ENCODE measurements around the gene HEXIM1. TPM values are rescaled to one million over a fixed set of nuclear protein-coding genes. Genes with fewer than 3 reads are reported as not detected.
A peak's percentile ranks its signal among the peaks of the same experiment; 100 is the strongest.

HEXIM1 gene, protein sequence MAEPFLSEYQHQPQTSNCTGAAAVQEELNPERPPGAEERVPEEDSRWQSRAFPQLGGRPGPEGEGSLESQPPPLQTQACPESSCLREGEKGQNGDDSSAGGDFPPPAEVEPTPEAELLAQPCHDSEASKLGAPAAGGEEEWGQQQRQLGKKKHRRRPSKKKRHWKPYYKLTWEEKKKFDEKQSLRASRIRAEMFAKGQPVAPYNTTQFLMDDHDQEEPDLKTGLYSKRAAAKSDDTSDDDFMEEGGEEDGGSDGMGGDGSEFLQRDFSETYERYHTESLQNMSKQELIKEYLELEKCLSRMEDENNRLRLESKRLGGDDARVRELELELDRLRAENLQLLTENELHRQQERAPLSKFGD
- 21.0 and 28.4 TPM in 2 replicates for total RNA-seq
- polyA plus RNA-seq (2012), result 36.2 TPM

DNA sequence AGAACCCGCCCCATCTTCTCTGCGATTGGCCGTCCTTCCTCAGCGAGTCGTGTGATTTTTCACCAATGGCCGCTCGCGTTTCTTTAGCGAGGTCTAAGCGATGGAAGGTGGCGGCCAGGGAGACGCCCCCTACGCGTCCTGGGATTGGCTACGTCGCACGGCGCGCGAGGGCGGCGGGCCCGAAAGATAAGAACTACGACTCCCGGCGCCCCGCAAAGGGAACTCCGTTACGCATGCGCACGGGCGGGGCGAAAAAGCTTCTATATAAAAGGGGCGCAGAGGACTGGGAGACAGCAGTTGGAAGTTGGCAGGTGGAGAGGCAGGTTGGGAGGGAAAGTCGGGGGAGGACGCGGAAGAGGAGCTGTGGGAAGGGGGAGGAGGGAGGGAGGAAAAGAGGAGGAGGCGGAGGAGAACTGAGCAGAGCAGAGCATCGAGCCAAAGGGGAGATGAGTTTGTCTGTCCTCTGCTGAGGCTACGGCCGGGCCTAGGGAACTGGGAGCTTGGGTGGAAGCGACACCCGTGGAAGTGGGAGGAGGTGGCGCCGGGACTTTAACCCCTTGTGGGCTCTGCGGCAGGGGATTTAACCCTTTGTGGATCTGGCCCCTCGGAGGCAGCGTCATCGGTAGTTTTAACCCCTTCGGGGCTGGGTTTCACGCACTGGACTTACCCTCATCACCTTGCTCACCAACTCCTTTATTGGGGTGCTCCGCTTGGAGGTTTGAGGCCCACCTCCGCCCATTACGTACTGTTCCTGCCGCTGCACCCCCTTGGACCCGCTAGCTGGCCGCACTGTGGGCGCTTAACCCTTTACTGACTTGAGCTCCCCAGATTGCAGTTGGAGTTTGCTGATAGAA lies at the start of gene HEXIM1:
Gene HEXIM1, plus strand, starts transcription at position 293 of the 854 bp plus-strand sequence. CDS start 716 bp downstream, outside the sequence.
- DNase-seq (ENCODE audit: low read depth), result peak; percentile 100

DNA sequence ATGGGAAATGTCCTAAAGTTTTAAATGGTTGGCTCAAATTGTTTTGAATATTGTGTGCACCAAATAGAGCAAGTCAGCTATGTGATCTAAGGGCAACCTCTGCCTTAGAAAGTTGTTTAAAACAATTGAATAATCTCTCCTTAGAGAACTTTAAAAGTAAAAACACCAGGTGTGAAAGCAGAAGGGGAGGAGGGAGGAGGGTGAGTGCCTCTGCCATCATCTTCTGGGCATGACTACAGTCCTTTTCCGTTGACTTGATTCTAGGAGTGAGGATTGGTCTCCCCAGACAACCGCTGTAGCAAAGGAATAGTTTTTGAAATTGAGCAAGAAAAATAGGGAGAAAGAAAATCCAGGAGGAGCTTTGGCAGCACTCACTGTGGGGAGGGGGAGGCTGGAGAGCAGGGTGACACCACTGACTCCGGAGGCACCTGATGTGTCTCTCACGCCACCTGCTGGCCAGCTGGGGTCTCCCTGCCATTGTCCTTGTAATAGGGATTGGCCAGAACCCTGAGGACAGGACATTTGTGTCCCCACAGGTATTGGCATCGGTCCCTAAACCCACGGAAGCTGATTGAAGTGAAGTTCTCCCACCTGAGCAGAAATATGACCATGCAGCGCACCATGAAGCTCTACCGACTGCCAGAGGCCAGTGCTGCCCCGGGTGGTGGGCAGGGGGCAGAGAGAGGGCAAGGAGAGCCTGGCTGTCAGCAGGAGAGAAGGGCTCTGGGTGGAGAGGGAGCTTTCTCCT lies 49.2 kb upstream of the HEXIM1 start:
- DNase-seq (ENCODE audit: low read depth), result peak; percentile 83

DNA sequence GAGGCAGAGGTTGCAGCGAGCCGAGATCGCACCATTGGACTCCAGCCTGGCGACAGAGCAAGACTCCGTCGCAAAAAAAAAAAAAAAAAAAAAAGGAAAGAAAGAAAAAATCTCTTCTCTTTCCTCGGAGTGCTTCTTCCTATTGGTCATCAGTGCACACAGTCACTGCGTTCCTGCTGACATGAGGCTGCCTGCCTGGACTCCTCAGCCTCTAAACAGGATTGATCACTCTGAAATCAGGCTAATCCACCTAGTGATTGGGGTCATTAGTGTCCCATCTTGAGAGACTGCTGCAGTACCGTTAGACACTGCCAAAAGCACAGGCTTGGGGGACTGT lies 46.8 kb upstream of the HEXIM1 start:
- DNase-seq (ENCODE audit: low read depth), result no peak

DNA sequence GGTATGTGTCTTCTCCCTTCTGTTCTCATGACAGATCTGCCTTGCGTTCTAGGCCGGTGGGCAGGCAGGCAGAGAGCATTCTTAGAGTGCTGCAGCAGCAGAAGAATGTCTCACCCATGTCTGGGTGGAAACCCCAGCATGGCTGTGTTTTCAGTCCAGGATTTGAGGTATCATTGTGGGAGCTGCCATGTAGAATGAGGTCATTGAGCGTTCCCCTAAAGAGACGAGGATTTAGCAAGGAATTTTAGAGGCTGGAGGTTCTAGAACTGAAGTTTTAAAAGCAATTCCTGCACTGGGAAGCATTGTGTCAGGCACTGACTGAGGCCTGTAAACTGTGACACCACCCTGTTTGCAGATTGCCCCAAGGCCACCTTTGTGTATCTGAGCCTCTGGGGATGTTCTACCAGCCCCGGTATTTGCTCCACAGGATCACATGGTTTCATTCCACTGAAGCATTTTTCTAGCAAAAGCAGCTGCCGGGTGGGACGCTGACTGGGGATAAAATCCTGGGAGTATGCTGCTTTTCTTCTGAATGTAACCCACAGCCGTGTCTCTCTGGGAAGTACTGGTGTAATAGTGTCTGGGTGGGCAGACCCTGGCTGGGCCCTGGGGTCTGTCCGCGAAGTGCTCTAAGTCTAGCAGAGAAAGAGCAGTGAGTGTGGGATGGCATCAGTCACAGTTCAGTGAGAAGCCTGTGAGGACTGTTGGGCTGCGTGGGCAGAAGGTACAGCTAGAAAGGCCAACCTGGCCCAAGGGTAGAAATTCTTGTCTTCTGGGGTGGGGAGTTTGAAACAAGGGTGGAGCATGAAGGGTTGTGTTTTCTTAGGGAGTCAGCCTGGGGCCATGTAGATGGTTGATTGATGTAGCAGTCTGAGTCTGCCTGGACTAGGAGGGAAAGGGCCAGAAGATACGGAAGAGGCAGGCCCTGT lies 46.1 kb upstream of the HEXIM1 start:
- DNase-seq (ENCODE audit: low read depth), result peak; percentile 51

DNA sequence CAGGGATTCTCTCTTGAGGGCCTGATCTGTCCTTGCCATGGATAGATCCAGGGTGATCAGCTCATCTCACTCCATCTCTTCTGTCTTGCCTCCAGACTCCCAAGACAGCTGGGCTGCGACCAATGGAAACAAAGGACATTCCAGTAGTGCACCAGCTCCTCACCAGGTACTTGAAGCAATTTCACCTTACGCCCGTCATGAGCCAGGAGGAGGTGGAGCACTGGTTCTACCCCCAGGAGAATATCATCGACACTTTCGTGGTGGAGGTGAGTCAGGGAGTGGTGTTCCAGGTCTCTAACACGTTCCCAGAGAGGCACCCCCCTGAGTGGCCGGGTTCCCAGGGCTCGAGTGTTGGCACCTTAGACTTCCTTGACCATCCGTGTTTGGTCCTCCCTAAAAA lies 45.4 kb upstream of the HEXIM1 start:
- no peak for DNase-seq (ENCODE audit: low read depth)

DNA sequence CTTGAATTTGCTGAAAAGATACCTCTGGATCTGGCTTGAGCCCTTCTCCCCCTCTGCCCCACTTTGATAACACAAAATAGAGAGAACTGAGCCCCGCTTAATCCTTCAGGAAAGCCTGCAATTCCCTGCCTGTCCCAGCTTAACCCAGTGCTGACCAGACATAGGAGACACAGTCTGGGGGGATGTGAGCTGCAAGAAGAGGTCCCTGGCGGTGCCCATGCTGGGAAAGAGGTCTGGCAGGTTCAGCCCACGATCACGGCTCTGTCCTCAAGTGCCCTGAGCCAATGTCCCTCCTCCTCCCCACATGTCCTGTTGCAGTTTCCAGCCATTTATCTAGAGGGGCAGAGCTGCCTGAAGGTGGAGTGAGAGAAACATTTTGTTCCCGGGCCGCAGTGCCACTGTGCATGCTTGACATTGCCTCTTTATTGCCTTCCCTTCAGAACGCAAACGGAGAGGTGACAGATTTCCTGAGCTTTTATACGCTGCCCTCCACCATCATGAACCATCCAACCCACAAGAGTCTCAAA lies 44.9 kb upstream of the HEXIM1 start:
- DNase-seq (ENCODE audit: low read depth), result no peak

DNA sequence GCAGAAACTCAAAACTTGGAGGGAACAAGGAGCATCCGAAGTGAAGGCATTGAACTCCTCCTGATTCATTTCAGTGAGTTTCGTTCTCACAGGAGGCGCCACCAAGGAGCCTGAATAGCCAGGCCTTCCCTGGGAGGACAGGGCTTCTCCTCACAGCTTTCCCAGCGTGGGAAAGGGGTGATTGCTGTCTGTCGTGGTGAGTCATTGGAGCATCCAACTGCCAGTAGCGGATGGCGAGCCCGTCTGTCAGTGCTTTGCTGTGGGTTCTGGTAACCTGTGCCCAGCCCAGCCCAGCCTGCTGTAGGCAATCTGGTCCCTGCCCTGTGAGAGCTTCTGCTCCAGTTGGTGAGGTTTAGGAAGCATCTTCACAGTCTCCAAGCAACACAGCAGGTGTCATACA lies 44.2 kb upstream of the HEXIM1 start:
- no peak for DNase-seq (ENCODE audit: low read depth)

DNA sequence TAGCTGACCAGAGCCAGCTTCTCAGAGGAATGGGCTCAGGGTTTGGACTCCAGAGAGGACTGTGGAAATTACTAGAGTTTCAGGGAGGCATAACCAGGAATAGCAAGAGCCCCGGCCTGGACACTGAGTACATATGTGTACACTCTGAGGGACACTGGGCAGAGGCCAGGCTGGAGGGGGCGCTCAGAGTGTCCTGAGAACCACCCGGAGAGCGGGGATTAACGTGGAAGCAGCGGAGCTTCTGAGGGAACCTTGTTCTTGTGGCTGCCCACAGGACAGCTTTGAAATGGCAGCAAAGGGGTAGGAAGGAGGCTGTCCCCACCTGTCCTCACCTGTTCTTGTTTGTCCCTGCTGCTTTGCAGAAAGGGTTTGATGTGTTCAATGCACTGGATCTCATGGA lies 43.8 kb upstream of the HEXIM1 start:
- no peak for DNase-seq (ENCODE audit: low read depth)

DNA sequence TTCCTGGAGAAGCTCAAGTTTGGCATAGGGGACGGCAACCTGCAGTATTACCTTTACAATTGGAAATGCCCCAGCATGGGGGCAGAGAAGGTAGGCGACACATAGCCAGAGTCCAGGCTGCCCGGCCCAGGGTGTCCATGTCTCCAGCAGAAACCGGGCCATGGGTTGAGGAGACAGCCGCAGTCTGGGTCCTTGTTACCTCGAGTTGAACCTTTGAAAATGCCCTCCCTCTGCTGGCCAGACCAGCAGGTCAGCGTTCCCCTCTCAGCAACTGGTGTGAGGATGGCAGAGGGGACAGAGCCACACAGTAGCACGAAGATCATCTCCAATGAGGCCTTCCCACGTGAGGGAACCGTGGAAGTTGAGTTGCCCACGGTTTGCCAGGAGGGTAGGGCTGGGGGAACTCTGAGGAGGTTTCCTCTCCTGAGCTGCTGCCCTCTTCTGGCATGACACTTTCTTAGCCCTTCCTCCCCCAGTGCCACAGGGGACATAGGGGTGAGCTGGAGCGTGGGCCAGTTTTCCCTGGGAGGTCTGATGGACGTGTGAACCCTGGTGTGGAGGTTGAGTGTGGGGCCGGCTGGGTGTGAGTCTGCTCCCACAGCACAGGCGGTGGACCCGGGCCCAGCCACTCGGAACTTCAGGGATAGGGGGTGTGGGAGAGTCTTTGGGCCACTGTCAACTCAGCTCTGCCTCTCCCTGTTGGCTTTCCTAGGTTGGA lies 43.2 kb upstream of the HEXIM1 start:
- DNase-seq (ENCODE audit: low read depth), result no peak

DNA sequence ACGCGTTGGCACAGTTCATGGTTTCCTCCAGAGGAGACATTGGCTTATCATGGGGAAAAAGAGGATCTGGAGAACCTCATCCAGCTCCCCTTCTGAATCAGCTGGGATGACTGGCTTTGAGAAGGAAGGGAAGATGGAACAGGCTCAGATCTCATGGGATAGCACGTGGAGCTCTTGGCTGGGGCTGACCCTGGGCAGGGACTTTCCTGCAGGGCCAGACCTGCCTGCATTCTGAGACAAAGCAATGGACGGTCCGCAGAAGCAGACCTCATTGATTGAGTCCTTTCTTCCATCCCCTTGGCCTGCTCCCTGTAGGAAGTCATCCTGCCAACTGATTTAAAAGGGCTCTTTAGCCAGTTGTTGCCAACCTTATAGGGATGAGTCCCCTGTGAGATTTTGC lies 42.2 kb upstream of the HEXIM1 start:
- DNase-seq (ENCODE audit: low read depth), result no peak

DNA sequence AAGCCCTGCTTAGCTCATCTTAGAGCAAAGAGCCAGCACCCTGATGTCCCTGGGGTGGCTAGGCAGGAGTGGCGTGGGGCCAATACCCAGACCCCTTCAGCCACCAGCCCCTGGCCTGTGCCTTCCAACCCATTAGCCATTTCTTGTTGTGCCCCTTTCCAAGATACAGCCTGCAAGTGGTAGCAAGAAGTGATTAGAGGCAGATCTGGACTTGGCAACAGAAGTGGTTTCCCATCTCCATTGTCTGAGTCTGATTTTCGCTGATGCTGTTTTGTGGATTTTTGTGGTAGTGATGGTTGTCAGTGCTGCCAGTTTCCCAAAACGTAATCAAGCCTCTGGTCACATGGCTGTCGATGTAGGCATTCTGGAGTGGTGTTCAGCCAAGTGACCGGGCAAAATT lies 41.7 kb upstream of the HEXIM1 start:
- no peak for DNase-seq (ENCODE audit: low read depth)

DNA sequence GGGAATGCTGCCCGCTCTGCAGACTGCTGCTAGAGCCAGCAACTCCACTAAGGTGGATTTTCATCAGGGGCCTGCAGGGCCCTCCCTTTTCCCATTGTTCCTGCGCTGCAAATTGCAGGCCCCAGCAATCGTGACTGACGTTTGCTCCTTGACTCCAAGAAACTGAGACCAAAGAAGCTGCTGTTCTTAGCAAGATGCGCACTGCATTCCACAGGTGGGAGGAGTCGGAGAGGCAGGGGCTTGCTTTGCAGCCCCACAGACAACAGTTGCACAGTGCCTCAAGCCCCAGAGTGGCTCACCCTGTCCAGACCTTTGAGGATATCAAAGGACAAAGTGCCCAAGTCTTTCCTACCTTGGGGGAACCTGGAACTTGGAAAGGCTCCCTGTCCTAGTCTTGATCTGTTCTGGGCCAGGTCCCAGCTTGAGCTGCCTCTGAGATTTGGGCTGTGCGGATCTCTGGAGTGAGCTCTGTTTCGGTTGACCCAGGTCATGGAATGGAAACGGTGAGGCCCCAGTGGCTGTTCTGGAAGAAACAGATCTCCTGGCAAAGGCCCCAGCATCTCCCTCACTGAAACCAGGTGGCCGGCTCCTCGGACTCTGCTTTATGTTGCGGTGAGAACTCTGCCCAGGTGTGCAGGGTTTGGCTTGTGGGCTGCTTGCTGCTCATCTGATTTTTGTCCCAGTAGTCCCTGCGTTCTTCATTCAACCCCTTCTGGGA lies 40.8 kb upstream of the HEXIM1 start:
- DNase-seq (ENCODE audit: low read depth), result no peak

DNA sequence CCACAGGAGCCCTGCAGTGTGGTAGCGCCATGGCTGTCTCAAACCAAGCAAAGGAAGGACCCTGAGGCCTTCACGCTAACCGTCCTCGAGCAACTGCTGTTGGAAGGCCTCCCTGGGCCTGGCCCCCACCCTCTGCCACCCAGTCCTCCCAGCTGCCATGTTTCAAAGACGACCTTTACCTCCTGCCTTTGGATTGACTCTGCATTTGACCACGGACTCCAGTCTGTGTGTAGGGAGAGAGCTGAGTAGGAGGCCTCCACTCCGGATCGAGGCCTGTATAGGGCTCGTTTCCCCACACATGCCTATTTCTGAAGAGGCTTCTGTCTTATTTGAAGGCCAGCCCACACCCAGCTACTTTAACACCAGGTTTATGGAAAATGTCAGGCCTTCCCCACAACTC lies 40.2 kb upstream of the HEXIM1 start:
- no peak for DNase-seq (ENCODE audit: low read depth)

DNA sequence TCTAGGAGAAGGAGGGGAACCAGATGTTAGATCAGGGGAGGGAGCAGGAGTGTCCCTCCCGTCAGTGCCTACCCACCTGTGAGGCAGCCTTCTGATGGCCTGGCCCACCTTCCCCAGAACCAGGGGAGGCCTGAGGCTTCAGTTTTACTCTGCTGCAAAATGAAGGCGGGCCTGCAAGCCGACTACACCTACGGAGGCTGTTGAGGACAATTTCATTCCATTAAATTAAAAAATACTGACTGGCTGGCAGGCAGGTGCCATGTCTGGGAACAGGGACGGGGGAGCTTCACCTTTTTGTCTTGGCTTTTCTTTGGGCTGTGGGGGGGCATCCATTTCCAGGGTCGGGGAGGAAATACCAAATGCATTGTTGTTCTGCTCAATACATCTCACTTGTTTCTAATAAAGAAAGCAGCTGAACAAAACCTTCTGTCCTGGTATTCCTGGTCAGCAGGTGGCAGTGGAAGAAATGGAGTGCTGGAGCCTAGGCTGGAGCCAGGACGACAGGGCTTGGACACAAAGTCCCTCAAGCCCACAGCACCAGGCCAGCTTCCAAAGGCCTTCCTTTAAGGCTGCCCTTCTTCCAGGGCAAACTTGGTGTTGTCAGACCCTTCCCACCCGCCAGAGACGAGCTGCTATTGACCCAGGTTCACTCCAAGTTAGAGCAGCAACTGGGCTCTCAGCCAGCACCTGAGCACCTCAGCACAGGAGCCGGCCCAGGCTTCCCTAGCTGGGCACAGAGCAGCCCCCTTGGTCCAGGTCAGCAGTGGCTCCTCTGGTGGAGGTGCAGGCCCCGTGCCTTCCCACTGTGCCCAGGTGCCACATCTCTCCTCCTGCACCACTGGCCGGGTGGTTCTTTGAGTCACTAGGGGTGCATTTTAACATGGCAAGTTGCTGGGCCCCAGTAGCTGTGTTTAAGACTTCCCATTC lies 39.4 kb upstream of the HEXIM1 start:
- DNase-seq (ENCODE audit: low read depth), result no peak

DNA sequence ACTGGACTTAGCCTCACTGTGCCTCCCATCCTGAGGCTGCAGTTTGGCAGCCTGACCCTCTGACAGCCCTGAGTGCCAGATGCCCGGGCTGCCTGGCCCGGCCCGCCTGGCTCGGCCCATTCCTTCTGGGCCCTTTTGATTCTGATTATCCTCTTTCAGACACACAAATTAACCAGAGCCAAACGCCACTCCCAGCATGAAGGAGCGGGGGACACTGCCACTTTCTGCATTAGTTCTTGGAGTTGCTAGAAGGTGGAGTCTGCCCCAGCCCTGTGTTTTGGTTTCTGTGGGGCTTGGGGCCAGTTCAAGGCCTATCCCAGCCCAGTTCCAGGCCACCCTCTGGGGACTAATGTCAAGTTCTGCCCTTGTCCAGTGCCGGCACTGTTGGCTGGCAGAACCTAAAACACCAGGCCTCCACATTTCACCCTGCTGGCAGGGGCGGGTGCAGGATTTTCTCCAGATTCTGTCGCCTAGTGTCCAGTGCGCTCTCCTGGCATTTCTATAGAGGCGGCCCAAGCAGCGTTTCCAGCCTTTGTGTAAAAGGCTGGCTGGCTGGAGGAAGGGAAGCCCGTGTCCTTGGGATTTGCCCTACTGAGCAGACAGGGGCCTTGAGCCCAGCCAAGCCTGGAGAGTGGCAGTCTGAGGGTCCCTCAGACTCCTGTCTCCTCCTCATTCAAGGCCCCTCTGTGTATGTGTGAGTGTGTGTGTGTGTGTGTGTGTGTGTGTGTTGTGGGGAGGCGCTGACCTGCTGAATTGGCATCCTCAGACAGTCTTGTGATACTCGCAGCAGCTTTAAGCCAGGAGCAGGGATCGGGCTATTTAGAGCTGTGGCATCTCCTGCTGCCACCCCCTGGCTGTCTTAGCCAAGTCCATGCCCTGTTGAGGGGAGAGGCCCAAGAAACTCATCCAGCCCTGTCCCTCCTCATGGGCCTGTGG lies 37.3 kb upstream of the HEXIM1 start:
- DNase-seq (ENCODE audit: low read depth), result peak; percentile 83

DNA sequence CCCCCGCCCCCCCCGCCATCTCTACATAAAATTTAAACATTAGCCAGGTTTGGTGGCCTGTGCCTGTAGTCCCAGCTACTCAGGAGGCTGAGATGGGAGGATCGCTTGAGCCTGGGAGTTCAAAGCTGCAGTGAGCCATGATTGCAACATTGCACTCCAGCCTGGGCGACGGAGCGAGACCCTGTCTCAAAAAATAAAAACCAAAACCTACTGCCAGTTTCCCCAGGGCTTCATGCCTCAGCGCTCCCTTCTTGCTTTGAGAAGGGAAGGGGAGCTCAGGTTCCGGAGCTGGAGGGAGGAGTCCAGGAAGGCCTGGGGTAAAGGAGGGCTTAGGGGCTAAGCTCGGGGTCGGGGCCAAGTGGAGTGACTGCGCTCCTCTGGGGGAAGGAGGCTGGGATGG lies 36.4 kb upstream of the HEXIM1 start:
- DNase-seq (ENCODE audit: low read depth), result no peak

All from myocyte (in vitro differentiated cells).